Fibroblast of lung (primary cell): ENCODE data around the gene HSF2BP. TPM values are rescaled to one million over a fixed set of nuclear protein-coding genes. Genes with fewer than 3 reads are reported as not detected.

Source experiments
- DNase-seq, 2 donors: peaks; one replicate each; pipeline versions ENCODE4 v3.0.0 to v3.0.0-alpha.2; 2010; ENCODE audit warnings: low read depth in 2 of 2
- H2AFZ ChIP-seq: 2 replicates; pipeline ENCODE4 v1.5.1; 2012; ENCODE audit warnings: low read length, control low read depth, inconsistent platforms
- H3K27ac ChIP-seq: 2 replicates; pipeline ENCODE4 v1.5.1; 2011; ENCODE audit warnings: low read length, control low read depth; ENCODE audit not compliant: insufficient read depth
- H3K27me3 ChIP-seq: 2 replicates; pipeline ENCODE4 v1.5.1; 2011; ENCODE audit warnings: mild to moderate bottlenecking, low read length; ENCODE audit not compliant: control insufficient read depth, insufficient read depth
- H3K36me3 ChIP-seq: 2 replicates; pipeline ENCODE4 v1.5.1; 2011; ENCODE audit warnings: low read length; ENCODE audit not compliant: control insufficient read depth, insufficient read depth
- H3K4me1 ChIP-seq: 2 replicates; pipeline ENCODE4 v1.5.1; 2011; ENCODE audit warnings: low read length; ENCODE audit not compliant: control insufficient read depth, insufficient read depth; ENCODE audit errors: extremely low read depth
- H3K4me2 ChIP-seq: 2 replicates; pipeline ENCODE4 v1.5.1; 2011; ENCODE audit warnings: low read length, control low read depth; ENCODE audit not compliant: insufficient read depth; ENCODE audit errors: extremely low read depth
- H3K4me3 ChIP-seq, 4 experiments: fragments of 200-600 bp in 1 of 4; sonication (generic) in 1 of 4; replicated peaks in 1 of 4; 2 replicates each; pipeline ENCODE4 v1.5.1; 2011 to 2016; ENCODE audit warnings: low read length in 4 of 4, low read depth in 3 of 4, mild to moderate bottlenecking in 3 of 4, control low read depth in 2 of 4, inconsistent platforms in 1 of 4, mixed read lengths in 1 of 4; ENCODE audit not compliant: insufficient read depth in 1 of 4; ENCODE audit errors: control extremely low read depth in 1 of 4
- H3K79me2 ChIP-seq: 2 replicates; pipeline ENCODE4 v1.5.1; 2012; ENCODE audit warnings: mild to moderate bottlenecking, low read length, inconsistent platforms; ENCODE audit not compliant: control insufficient read depth, insufficient read depth
- H3K9ac ChIP-seq: 2 replicates; pipeline ENCODE4 v1.5.1; 2011; ENCODE audit warnings: mild to moderate bottlenecking, low read length, control low read depth; ENCODE audit not compliant: insufficient read depth
- H3K9me3 ChIP-seq: 2 replicates; pipeline ENCODE4 v1.5.1; 2012; ENCODE audit warnings: low read depth, low read length; ENCODE audit not compliant: control insufficient read depth, insufficient read depth
- H4K20me1 ChIP-seq: 2 replicates; pipeline ENCODE4 v1.5.1; 2011; ENCODE audit warnings: low read length; ENCODE audit not compliant: control insufficient read depth, insufficient read depth; ENCODE audit errors: extremely low read depth
- EZH2 ChIP-seq: IDR thresholded peaks from 2 replicates; pipeline ENCODE4 v1.5.1; 2012; ENCODE audit warnings: low read length, control low read depth, mild to moderate bottlenecking; ENCODE audit errors: missing control alignments
- polyA plus RNA-seq, 2 donors: library from polyadenylated mRNA; depleted of rRNA in 1 of 2; stranded (reverse) in 1 of 2; unstranded in 1 of 2; fragments of >200 nt; gene quantifications; 2 replicates each; pipeline ENCODE4 v1.2.1, GENCODE V29; 2011 to 2012; ENCODE audit warnings: missing spikeins in 1 of 2
- total RNA-seq: library from RNA; depleted of rRNA; stranded (reverse); fragments of >200 nt; gene quantifications from 2 replicates; pipeline ENCODE4 v1.2.1, GENCODE V29; 2014
- TF ChIP-seq, protein P1 (sequence below), 2 donors: IDR thresholded peaks in 1 of 2; conservative IDR thresholded peaks in 1 of 2; 1 replicate in 1 of 2; 2 replicates in 1 of 2; pipeline ENCODE4 v1.5.1; 2011 to 2012; ENCODE audit warnings: low read length in 2 of 2, control low read depth in 1 of 2, inconsistent platforms in 1 of 2, low read depth in 1 of 2, mild to moderate bottlenecking in 1 of 2

The HSF2BP gene
- total and polyA plus RNA-seq, 2 donors (not counting 1 experiment from before 2014, with no cell fraction given), result 0.70 to 1.2 TPM

- no peaks in the 10 kb centered on the region for H3K79me2 ChIP-seq
- H3K4me2 ChIP-seq, result no peak overlapping the region
- no peaks in the 10 kb centered on the region for H3K4me1 ChIP-seq
- no peaks in the 10 kb centered on the region for H3K9me3 ChIP-seq
- no peak overlapping the region for H3K4me3 ChIP-seq
- H2AFZ ChIP-seq, result no peak overlapping the region
- DNase-seq, result peak; percentile 21 to 95
- no peak overlapping the region for H3K9ac ChIP-seq
- H3K27ac ChIP-seq, result no peak overlapping the region
- no peaks in the 10 kb centered on the region for H4K20me1 ChIP-seq
- no peaks in the 10 kb centered on the region for H3K27me3 ChIP-seq
- H3K36me3 ChIP-seq, result no peaks in the 10 kb centered on the region
- TF ChIP-seq, protein P1, sequence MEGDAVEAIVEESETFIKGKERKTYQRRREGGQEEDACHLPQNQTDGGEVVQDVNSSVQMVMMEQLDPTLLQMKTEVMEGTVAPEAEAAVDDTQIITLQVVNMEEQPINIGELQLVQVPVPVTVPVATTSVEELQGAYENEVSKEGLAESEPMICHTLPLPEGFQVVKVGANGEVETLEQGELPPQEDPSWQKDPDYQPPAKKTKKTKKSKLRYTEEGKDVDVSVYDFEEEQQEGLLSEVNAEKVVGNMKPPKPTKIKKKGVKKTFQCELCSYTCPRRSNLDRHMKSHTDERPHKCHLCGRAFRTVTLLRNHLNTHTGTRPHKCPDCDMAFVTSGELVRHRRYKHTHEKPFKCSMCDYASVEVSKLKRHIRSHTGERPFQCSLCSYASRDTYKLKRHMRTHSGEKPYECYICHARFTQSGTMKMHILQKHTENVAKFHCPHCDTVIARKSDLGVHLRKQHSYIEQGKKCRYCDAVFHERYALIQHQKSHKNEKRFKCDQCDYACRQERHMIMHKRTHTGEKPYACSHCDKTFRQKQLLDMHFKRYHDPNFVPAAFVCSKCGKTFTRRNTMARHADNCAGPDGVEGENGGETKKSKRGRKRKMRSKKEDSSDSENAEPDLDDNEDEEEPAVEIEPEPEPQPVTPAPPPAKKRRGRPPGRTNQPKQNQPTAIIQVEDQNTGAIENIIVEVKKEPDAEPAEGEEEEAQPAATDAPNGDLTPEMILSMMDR (conservative IDR thresholded peaks at IDR 0.05 in 1 of 2, IDR thresholded peaks at IDR 0.05 in 1 of 2; ENCODE audit: low read depth in 1 of 2, low read length in 2 of 2), result no peak
- no peak for TF ChIP-seq EZH2
Observed at GRCh38 chr21:43639470-43640353, 19.6 kb downstream of the HSF2BP start.

- no peak overlapping the region for H3K4me3 ChIP-seq
- no peaks in the 10 kb centered on the region for H3K4me1 ChIP-seq
- no peaks in the 10 kb centered on the region for H3K27me3 ChIP-seq
- no peak overlapping the region for H2AFZ ChIP-seq
- no peaks in the 10 kb centered on the region for H4K20me1 ChIP-seq
- TF ChIP-seq EZH2, result no peak
- TF ChIP-seq, protein P1 (conservative IDR thresholded peaks at IDR 0.05 in 1 of 2, IDR thresholded peaks at IDR 0.05 in 1 of 2; ENCODE audit: low read depth in 1 of 2, low read length in 2 of 2), result no peak
- no peak overlapping the region for H3K9ac ChIP-seq
- no peaks in the 10 kb centered on the region for H3K9me3 ChIP-seq
- H3K79me2 ChIP-seq, result no peaks in the 10 kb centered on the region
- H3K36me3 ChIP-seq, result no peaks in the 10 kb centered on the region
- no peak overlapping the region for H3K4me2 ChIP-seq
- DNase-seq, result no peak
- H3K27ac ChIP-seq, result no peak overlapping the region
Observed at GRCh38 chr21:43637530-43638158, 21.6 kb downstream of the HSF2BP start.

DNA sequence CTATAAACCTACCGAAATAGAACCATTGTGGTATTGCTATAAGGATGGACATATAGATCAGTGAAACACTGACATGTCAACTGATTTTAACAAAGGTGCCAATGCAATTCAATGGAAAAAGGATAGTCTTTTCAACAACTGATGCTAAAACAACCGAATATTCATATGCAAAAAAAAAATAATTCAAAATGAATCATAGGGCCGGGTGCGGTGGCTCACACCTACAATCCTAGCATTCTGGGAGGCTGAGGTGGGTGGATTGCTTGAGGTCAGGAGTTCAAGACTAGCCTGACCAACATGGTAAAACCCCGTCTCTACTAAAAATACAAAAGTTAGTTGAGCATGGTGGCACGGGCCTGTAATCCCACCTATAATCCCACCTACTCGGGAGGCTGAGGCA is 23.9 kb downstream of the HSF2BP start:
- Histone ChIP-seq H4K20me1 (no peaks in the 10 kb centered on the region), H3K4me2 (no peak overlapping the region), H3K4me1 (no peaks in the 10 kb centered on the region), H2AFZ (no peak overlapping the region), H3K9me3 (no peaks in the 10 kb centered on the region), H3K36me3 (no peaks in the 10 kb centered on the region), H3K79me2 (no peaks in the 10 kb centered on the region), H3K27me3 (no peaks in the 10 kb centered on the region), H3K9ac (no peak overlapping the region), H3K27ac (no peak overlapping the region), H3K4me3 (no peak overlapping the region)
- TF ChIP-seq EZH2, result no peak
- TF ChIP-seq, protein P1 (conservative IDR thresholded peaks at IDR 0.05 in 1 of 2, IDR thresholded peaks at IDR 0.05 in 1 of 2; ENCODE audit: low read depth in 1 of 2, low read length in 2 of 2), result no peak
- no peak for DNase-seq
